K562 (cell line): Measurements from ENCODE around the gene SNX3.

Experiments
- CREB1 ChIP-seq, 2 experiments: sonication (generic) in 1 of 2; formaldehyde crosslinking in 1 of 2; IDR thresholded peaks; 2 replicates each; pipeline versions ENCODE4 v1.6.1 to v1.8.0; 2012 to 2022; ENCODE audit warnings: inconsistent platforms in 1 of 2, mild to moderate bottlenecking in 1 of 2, missing genetic modification reagents in 1 of 2, moderate library complexity in 1 of 2
- CTCF ChIP-seq, 3 experiments: IDR thresholded peaks in 2 of 3; conservative IDR thresholded peaks in 1 of 3; 2 replicates each; pipeline ENCODE4 v1.5.1; 2011 to 2012; ENCODE audit warnings: low read length in 3 of 3, mild to moderate bottlenecking in 3 of 3, control low read depth in 2 of 3, improper control_type of control experiment in 1 of 3, inconsistent platforms in 1 of 3, low read depth in 1 of 3, mixed read lengths in 1 of 3, moderate library complexity in 1 of 3; ENCODE audit not compliant: insufficient read depth in 2 of 3
- EP300 ChIP-seq: IDR thresholded peaks from 2 replicates; pipeline ENCODE4 v1.6.1; 2012; ENCODE audit warnings: low read length, improper control_type of control experiment
- ETV6 ChIP-seq, 3 experiments: fragments of 150-350 bp in 1 of 3; sonication (generic) in 1 of 3; formaldehyde crosslinking in 1 of 3; IDR thresholded peaks; 2 replicates each; pipeline versions ENCODE4 v1.6.1 to v1.8.0; 2014 to 2022; ENCODE audit warnings: borderline replicate concordance in 2 of 3, low read depth in 2 of 3, antibody characterized with exemption in 1 of 3, low read length in 1 of 3, mild to moderate bottlenecking in 1 of 3, missing genetic modification reagents in 1 of 3
- FOXM1 ChIP-seq, 2 experiments: fragments of 450-650 bp in 1 of 2; sonication (generic) in 1 of 2; formaldehyde crosslinking in 1 of 2; IDR thresholded peaks; 2 replicates each; pipeline versions ENCODE4 v1.6.1 to v1.9.0; 2017 to 2022; ENCODE audit warnings: low read depth in 2 of 2, mild to moderate bottlenecking in 2 of 2, missing genetic modification reagents in 1 of 2, moderate library complexity in 1 of 2
- MAFK ChIP-seq: IDR thresholded peaks from 2 replicates; pipeline ENCODE4 v1.6.1; 2011; ENCODE audit warnings: low read length, improper control_type of control experiment
- MAX ChIP-seq: sonication (generic); formaldehyde crosslinking; IDR thresholded peaks from 2 replicates; pipeline ENCODE4 v1.9.0; 2022; ENCODE audit warnings: mild to moderate bottlenecking, missing genetic modification reagents
- MTA1 ChIP-seq: fragments of 450-650 bp; IDR thresholded peaks from 2 replicates; pipeline ENCODE4 v1.6.1; 2017; ENCODE audit warnings: borderline replicate concordance
- RCOR1 ChIP-seq, 2 experiments: IDR thresholded peaks; 2 replicates each; pipeline ENCODE4 v1.6.1; 2012; ENCODE audit warnings: low read depth in 2 of 2, low read length in 2 of 2, borderline replicate concordance in 1 of 2, improper control_type of control experiment in 1 of 2
- ZBTB2 ChIP-seq: fragments of 450-650 bp; IDR thresholded peaks from 2 replicates; pipeline ENCODE4 v1.6.1; 2016; ENCODE audit warnings: antibody characterized with exemption
- ZKSCAN1 ChIP-seq: fragments of 150-350 bp; IDR thresholded peaks from 2 replicates; pipeline ENCODE4 v1.6.1; 2016; ENCODE audit warnings: low read depth, low read length
- ZNF274 ChIP-seq: IDR thresholded peaks from 2 replicates; pipeline ENCODE4 v1.6.1; 2011; ENCODE audit warnings: low read depth, mild to moderate bottlenecking, low read length, moderate library complexity, borderline replicate concordance

GRCh38 chr6:108254433-108255410 lies 6.1 kb downstream of the SNX3 start:
- TF ChIP-seq MAX (CRISPR knock-in tag) (no peak), CREB1 (IDR thresholded peaks at IDR 0.05) (no peak), CREB1 (CRISPR knock-in tag; IDR thresholded peaks at IDR 0.05) (no peak), ZNF274 (no peak), EP300 (no peak), ZBTB2 (no peak), ZKSCAN1 (no peak), FOXM1 (IDR thresholded peaks at IDR 0.05; ENCODE audit: low read depth) (no peak), FOXM1 (CRISPR knock-in tag; IDR thresholded peaks at IDR 0.05; ENCODE audit: low read depth) (no peak), RCOR1 (IDR thresholded peaks at IDR 0.05; ENCODE audit: borderline replicate concordance in 1 of 2, low read depth in 2 of 2, low read length in 2 of 2) (no peak), MTA1 (no peak), CTCF (IDR thresholded peaks at IDR 0.05 in 2 of 3, conservative IDR thresholded peaks at IDR 0.05 in 1 of 3; ENCODE audit: insufficient read depth in 2 of 3, low read depth in 1 of 3, low read length in 3 of 3) (no peak), MAFK (no peak), ETV6 (IDR thresholded peaks at IDR 0.05; ENCODE audit: borderline replicate concordance in 1 of 2, low read depth in 2 of 2, low read length in 1 of 2) (no peak), ETV6 (CRISPR knock-in tag; IDR thresholded peaks at IDR 0.05; ENCODE audit: borderline replicate concordance) (no peak)
